Liver (tissue), 9 donors: ENCODE data around the gene ADCY2. TPM values are rescaled to one million over a fixed set of nuclear protein-coding genes. Genes with fewer than 3 reads are reported as not detected.

ENCODE experiments used
- DNase-seq: peaks from one replicate; pipeline ENCODE4 v3.0.0-alpha.2; 2017; ENCODE audit warnings: low spot score
- H3K27ac ChIP-seq, 2 donors: one replicate each; pipeline ENCODE4 v1.7.0; 2013; ENCODE audit warnings: inconsistent platforms in 2 of 2, low read length in 2 of 2, control low read depth in 1 of 2, low read depth in 1 of 2, mild to moderate bottlenecking in 1 of 2
- H3K27me3 ChIP-seq, 4 donors: one replicate each; pipeline versions ENCODE4 v1.6.1 to v1.7.0; 2013; ENCODE audit warnings: low read length in 3 of 4, inconsistent platforms in 1 of 4, mild to moderate bottlenecking in 1 of 4, moderate library complexity in 1 of 4; ENCODE audit not compliant: control insufficient read depth in 4 of 4, insufficient read depth in 4 of 4
- H3K36me3 ChIP-seq, 4 donors: one replicate each; pipeline versions ENCODE4 v1.6.1 to v1.7.0; 2013; ENCODE audit warnings: low read length in 3 of 4, mild to moderate bottlenecking in 3 of 4, low read depth in 1 of 4, moderate library complexity in 1 of 4; ENCODE audit not compliant: control insufficient read depth in 4 of 4, insufficient read depth in 3 of 4
- H3K4me1 ChIP-seq, 4 donors: one replicate each; pipeline versions ENCODE4 v1.6.1 to v1.7.0; 2013; ENCODE audit warnings: low read length in 3 of 4, mild to moderate bottlenecking in 3 of 4, moderate library complexity in 1 of 4; ENCODE audit not compliant: control insufficient read depth in 4 of 4, insufficient read depth in 4 of 4
- H3K4me3 ChIP-seq, 3 donors: one replicate each; pipeline versions ENCODE4 v1.6.1 to v1.7.0; 2013; ENCODE audit warnings: low read length in 3 of 3, control low read depth in 1 of 3, low read depth in 1 of 3, mild to moderate bottlenecking in 1 of 3
- H3K9ac ChIP-seq, 2 donors: one replicate each; pipeline ENCODE4 v1.7.0; 2013; ENCODE audit warnings: low read length in 2 of 2, mild to moderate bottlenecking in 2 of 2, moderate library complexity in 2 of 2, control low read depth in 1 of 2, low read depth in 1 of 2
- H3K9me3 ChIP-seq, 4 donors: one replicate each; pipeline versions ENCODE4 v1.6.1 to v1.7.0; 2013; ENCODE audit warnings: low read length in 3 of 4; ENCODE audit not compliant: control insufficient read depth in 4 of 4
- ATF3 ChIP-seq: IDR thresholded peaks from 2 replicates; pipeline ENCODE4 v1.6.1; 2016; ENCODE audit warnings: antibody characterized with exemption
- CTCF ChIP-seq: fragments of 150-350 bp; IDR thresholded peaks from 2 replicates; pipeline ENCODE4 v1.5.1; 2017; ENCODE audit warnings: improper control_type of control experiment, low read depth, low read length; ENCODE audit not compliant: missing input control
- FOXA1 ChIP-seq: IDR thresholded peaks from 2 replicates; pipeline ENCODE4 v1.6.1; 2016; ENCODE audit warnings: antibody characterized with exemption
- GABPA ChIP-seq, 2 donors: IDR thresholded peaks in 1 of 2; conservative IDR thresholded peaks in 1 of 2; 2 replicates each; pipeline ENCODE4 v1.6.1; 2016; ENCODE audit warnings: antibody characterized with exemption in 2 of 2, mild to moderate bottlenecking in 1 of 2, moderate library complexity in 1 of 2
- HNF4A ChIP-seq, 2 donors: conservative IDR thresholded peaks; 2 replicates each; pipeline ENCODE4 v1.6.1; 2016; ENCODE audit warnings: antibody characterized with exemption in 2 of 2, mild to moderate bottlenecking in 2 of 2
- HNF4G ChIP-seq: IDR thresholded peaks from 2 replicates; pipeline ENCODE4 v1.6.1; 2016; ENCODE audit warnings: antibody characterized with exemption
- JUND ChIP-seq, 2 donors: IDR thresholded peaks; 2 replicates each; pipeline ENCODE4 v1.6.1; 2016; ENCODE audit warnings: antibody characterized with exemption in 2 of 2
- MAX ChIP-seq: IDR thresholded peaks from 2 replicates; pipeline ENCODE4 v1.6.1; 2016; ENCODE audit warnings: antibody characterized with exemption
- NR2F2 ChIP-seq: IDR thresholded peaks from 2 replicates; pipeline ENCODE4 v1.6.1; 2016; ENCODE audit warnings: antibody characterized with exemption
- RAD21 ChIP-seq, 2 donors: IDR thresholded peaks; 2 replicates each; pipeline ENCODE4 v1.6.1; 2016; ENCODE audit warnings: antibody characterized with exemption in 2 of 2, mild to moderate bottlenecking in 2 of 2
- RXRA ChIP-seq, 2 donors: IDR thresholded peaks; 2 replicates each; pipeline ENCODE4 v1.6.1; 2017 to 2018; ENCODE audit warnings: antibody characterized with exemption in 2 of 2, mild to moderate bottlenecking in 1 of 2
- SP1 ChIP-seq: IDR thresholded peaks from 2 replicates; pipeline ENCODE4 v1.6.1; 2018; ENCODE audit warnings: antibody characterized with exemption, mild to moderate bottlenecking
- TAF1 ChIP-seq: conservative IDR thresholded peaks from 2 replicates; pipeline ENCODE4 v1.6.1; 2016; ENCODE audit warnings: antibody characterized with exemption, mild to moderate bottlenecking
- YY1 ChIP-seq: IDR thresholded peaks from 2 replicates; pipeline ENCODE4 v1.6.1; 2016; ENCODE audit warnings: antibody characterized with exemption, mild to moderate bottlenecking
- ZBTB33 ChIP-seq: IDR thresholded peaks from 2 replicates; pipeline ENCODE4 v1.6.1; 2016; ENCODE audit warnings: antibody characterized with exemption
- WGBS: extraction: QIAGEN DNeasy Blood & Tissue Kit; methylation state at CpG from one replicate; pipeline ENCODE4 v1.1.7; 2013; 5-methylcytosine and 5-hydroxymethylcytosine counted together
- polyA plus RNA-seq, 2 donors: library from polyadenylated mRNA; stranded (reverse) in 1 of 2; unstranded in 1 of 2; fragments of 200-250 nt in 1 of 2; fragments of >200 nt in 1 of 2; fragmentation: Nextera tagmentation in 1 of 2; extraction: Ambion mirVana in 1 of 2; gene quantifications; one replicate each; pipeline versions ENCODE4 v1.2.1 to v1.2.3, GENCODE V29; 2013 to 2015
- total RNA-seq, 2 donors: library from RNA; depleted of rRNA; stranded (reverse); fragments of >200 nt; gene quantifications; one replicate each; pipeline ENCODE4 v1.2.3, GENCODE V29; 2014
- TF ChIP-seq, protein P1 (sequence below): IDR thresholded peaks from 2 replicates; pipeline ENCODE4 v1.6.1; 2016; ENCODE audit warnings: antibody characterized with exemption, mild to moderate bottlenecking
- donor health status: healthy.
- donor health status: healthy.
- donor health status: healthy.
- donor health status: healthy.
- donor health status: healthy.

ADCY2 gene
- total and polyA plus RNA-seq, 4 donors, result not detected

DNA sequence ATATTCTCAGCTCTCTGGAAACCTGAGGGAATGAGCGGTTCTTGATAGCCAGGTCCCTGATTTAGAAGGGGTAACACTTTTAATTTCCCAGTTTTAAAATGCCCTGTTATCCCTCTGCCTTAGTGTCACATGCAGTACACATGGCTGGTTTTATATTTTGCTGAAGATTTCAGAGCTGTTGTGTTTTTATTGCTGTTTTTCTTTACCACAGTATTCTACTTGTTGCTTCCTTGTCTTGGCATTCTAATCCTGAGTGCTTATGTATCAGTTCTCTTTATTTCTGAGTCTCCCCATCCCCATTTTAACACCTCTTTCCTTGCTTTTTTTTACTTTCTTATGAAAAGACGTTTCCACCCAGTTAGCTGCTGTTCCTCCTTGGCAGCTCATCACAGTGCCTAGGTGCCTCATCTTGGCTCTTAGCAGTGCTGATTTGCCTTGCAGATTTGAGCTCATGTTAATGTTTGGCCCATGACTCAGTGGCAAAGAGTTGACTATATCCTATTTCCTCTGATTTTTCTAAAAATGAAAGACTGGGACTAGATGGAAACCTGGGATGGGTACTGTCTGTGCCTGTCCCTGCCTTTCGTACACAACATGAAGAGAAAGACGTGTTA lies 476.7 kb downstream of the ADCY2 start:
- Histone ChIP-seq H3K9me3 (no peaks in the 10 kb centered on the region), H3K27me3 (no peaks in the 10 kb centered on the region), H3K27ac (no peak overlapping the region), H3K4me1 (peaks cover 1 to 40% (median 24%) of the 10 kb centered on the region in 4 donors), H3K9ac (no peak overlapping the region), H3K4me3 (no peak overlapping the region), H3K36me3 (peaks cover 3 to 20% (median 14%) of the 10 kb centered on the region in 4 donors)
- TF ChIP-seq TAF1 (no peak), ZBTB33 (no peak), YY1 (no peak), GABPA (IDR thresholded peaks at IDR 0.05 in 1 of 2, conservative IDR thresholded peaks at IDR 0.05 in 1 of 2) (no peak), HNF4G (no peak), NR2F2 (no peak), HNF4A (conservative IDR thresholded peaks at IDR 0.05) (no peak), RXRA (IDR thresholded peaks at IDR 0.05) (no peak), ATF3 (no peak), RAD21 (IDR thresholded peaks at IDR 0.05) (no peak)
- no peak for DNase-seq
- 84% methylated on average over 4 of the region's 4 CpGs for WGBS

- TF ChIP-seq RXRA (IDR thresholded peaks at IDR 0.05), result no peak
- TF ChIP-seq SP1, result no peak
- TF ChIP-seq CTCF, result no peak
- no peak for TF ChIP-seq MAX
- no peak for TF ChIP-seq HNF4A (conservative IDR thresholded peaks at IDR 0.05)
- no peak for TF ChIP-seq RAD21 (IDR thresholded peaks at IDR 0.05)
- H3K36me3 ChIP-seq, result peaks cover 3 to 20% (median 14%) of the 10 kb centered on the region in 4 donors
- peaks cover 1 to 40% (median 26%) of the 10 kb centered on the region in 4 donors for H3K4me1 ChIP-seq
- no peaks in the 10 kb centered on the region for H3K27me3 ChIP-seq
- H3K9me3 ChIP-seq, result no peaks in the 10 kb centered on the region
- DNase-seq, result no peak
- no peak overlapping the region for H3K4me3 ChIP-seq
- no peak overlapping the region for H3K9ac ChIP-seq
- no peak overlapping the region for H3K27ac ChIP-seq
- WGBS, result 79% methylated on average over 9 of the region's 9 CpGs
These were observed 477.3 kb downstream of the ADCY2 start for GRCh38 chr5:7873216-7873615.

GRCh38 chr5:7874639-7875038 lies 478.7 kb downstream of the ADCY2 start:
- WGBS, result 96% methylated on average over 2 of the region's 2 CpGs
- DNase-seq, result no peak
- H3K27me3 ChIP-seq, result no peaks in the 10 kb centered on the region
- H3K9ac ChIP-seq, result no peak overlapping the region
- H3K4me1 ChIP-seq, result peaks cover 3 to 44% (median 31%) of the 10 kb centered on the region in 4 donors
- peaks cover 0 to 2% (median 0%) of the 10 kb centered on the region in 4 donors for H3K9me3 ChIP-seq
- peaks cover 5 to 20% (median 16%) of the 10 kb centered on the region in 4 donors for H3K36me3 ChIP-seq
- H3K27ac ChIP-seq, result no peak overlapping the region
- no peak overlapping the region for H3K4me3 ChIP-seq
- no peak for TF ChIP-seq TAF1
- TF ChIP-seq JUND (IDR thresholded peaks at IDR 0.05), result no peak
- no peak for TF ChIP-seq FOXA1
- TF ChIP-seq YY1, result no peak
- TF ChIP-seq ATF3, result no peak
- no peak for TF ChIP-seq GABPA (IDR thresholded peaks at IDR 0.05 in 1 of 2, conservative IDR thresholded peaks at IDR 0.05 in 1 of 2)
- no peak for TF ChIP-seq ZBTB33
- TF ChIP-seq NR2F2, result no peak
- TF ChIP-seq SP1, result no peak
- TF ChIP-seq, protein P1, sequence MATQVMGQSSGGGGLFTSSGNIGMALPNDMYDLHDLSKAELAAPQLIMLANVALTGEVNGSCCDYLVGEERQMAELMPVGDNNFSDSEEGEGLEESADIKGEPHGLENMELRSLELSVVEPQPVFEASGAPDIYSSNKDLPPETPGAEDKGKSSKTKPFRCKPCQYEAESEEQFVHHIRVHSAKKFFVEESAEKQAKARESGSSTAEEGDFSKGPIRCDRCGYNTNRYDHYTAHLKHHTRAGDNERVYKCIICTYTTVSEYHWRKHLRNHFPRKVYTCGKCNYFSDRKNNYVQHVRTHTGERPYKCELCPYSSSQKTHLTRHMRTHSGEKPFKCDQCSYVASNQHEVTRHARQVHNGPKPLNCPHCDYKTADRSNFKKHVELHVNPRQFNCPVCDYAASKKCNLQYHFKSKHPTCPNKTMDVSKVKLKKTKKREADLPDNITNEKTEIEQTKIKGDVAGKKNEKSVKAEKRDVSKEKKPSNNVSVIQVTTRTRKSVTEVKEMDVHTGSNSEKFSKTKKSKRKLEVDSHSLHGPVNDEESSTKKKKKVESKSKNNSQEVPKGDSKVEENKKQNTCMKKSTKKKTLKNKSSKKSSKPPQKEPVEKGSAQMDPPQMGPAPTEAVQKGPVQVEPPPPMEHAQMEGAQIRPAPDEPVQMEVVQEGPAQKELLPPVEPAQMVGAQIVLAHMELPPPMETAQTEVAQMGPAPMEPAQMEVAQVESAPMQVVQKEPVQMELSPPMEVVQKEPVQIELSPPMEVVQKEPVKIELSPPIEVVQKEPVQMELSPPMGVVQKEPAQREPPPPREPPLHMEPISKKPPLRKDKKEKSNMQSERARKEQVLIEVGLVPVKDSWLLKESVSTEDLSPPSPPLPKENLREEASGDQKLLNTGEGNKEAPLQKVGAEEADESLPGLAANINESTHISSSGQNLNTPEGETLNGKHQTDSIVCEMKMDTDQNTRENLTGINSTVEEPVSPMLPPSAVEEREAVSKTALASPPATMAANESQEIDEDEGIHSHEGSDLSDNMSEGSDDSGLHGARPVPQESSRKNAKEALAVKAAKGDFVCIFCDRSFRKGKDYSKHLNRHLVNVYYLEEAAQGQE, result no peak
- TF ChIP-seq HNF4G, result no peak
